HCT116 (cell line): ENCODE measurements around the gene ZNF469.

Experiments used
- EZH2 ChIP-seq: fragments of 200-600 bp; sonication (generic); IDR thresholded peaks from 2 replicates; pipeline ENCODE4 v1.6.1; 2017; ENCODE audit warnings: antibody characterized with exemption, mixed run types
- EZH2phosphoT487 ChIP-seq: fragments of 200-600 bp; IDR thresholded peaks from 2 replicates; pipeline ENCODE4 v1.6.1; 2018; ENCODE audit warnings: antibody characterized with exemption, borderline replicate concordance
- FOSL1 ChIP-seq: IDR thresholded peaks from 2 replicates; pipeline ENCODE4 v1.6.1; 2012; ENCODE audit warnings: low read depth
- JUND ChIP-seq: IDR thresholded peaks from 2 replicates; pipeline ENCODE4 v1.6.1; 2012
- POLR2A ChIP-seq: IDR thresholded peaks from 2 replicates; pipeline ENCODE4 v1.7.0; 2011; ENCODE audit warnings: borderline replicate concordance; ENCODE audit not compliant: insufficient read depth, insufficient read length; ENCODE audit errors: extremely low read depth
- POLR2AphosphoS5 ChIP-seq: IDR thresholded peaks from 2 replicates; pipeline ENCODE4 v1.6.1; 2011; ENCODE audit warnings: mild to moderate bottlenecking, low read depth, low read length, moderate library complexity
- RAD21 ChIP-seq: IDR thresholded peaks from 2 replicates; pipeline ENCODE4 v1.6.1; 2012; ENCODE audit warnings: low read depth, mild to moderate bottlenecking
- SP1 ChIP-seq: IDR thresholded peaks from 2 replicates; pipeline ENCODE4 v1.6.1; 2012; ENCODE audit warnings: low read depth
- TF ChIP-seq, protein P1 (sequence below), 3 experiments: fragments of 200-600 bp in 1 of 3; sonication (generic) in 1 of 3; IDR thresholded peaks in 2 of 3; conservative IDR thresholded peaks in 1 of 3; 2 replicates each; pipeline ENCODE4 v1.5.1; 2012 to 2017; ENCODE audit warnings: low read depth in 2 of 3, low read length in 2 of 3, antibody characterized with exemption in 1 of 3, borderline replicate concordance in 1 of 3, control low read depth in 1 of 3, mild to moderate bottlenecking in 1 of 3, mixed read lengths in 1 of 3, mixed run types in 1 of 3, moderate library complexity in 1 of 3; ENCODE audit not compliant: insufficient read depth in 1 of 3
- TF ChIP-seq, protein P2 (sequence below): IDR thresholded peaks from 2 replicates; pipeline ENCODE4 v1.6.1; 2011; ENCODE audit warnings: mild to moderate bottlenecking, low read length, moderate library complexity; ENCODE audit not compliant: insufficient replicate concordance; ENCODE audit errors: extremely low read depth
- TF ChIP-seq, protein P3 (sequence below): IDR thresholded peaks from 2 replicates; pipeline ENCODE4 v1.6.1; 2012
- TF ChIP-seq, protein P4 (sequence below): IDR thresholded peaks from 2 replicates; pipeline ENCODE4 v1.6.1; 2012; ENCODE audit warnings: low read depth

DNA sequence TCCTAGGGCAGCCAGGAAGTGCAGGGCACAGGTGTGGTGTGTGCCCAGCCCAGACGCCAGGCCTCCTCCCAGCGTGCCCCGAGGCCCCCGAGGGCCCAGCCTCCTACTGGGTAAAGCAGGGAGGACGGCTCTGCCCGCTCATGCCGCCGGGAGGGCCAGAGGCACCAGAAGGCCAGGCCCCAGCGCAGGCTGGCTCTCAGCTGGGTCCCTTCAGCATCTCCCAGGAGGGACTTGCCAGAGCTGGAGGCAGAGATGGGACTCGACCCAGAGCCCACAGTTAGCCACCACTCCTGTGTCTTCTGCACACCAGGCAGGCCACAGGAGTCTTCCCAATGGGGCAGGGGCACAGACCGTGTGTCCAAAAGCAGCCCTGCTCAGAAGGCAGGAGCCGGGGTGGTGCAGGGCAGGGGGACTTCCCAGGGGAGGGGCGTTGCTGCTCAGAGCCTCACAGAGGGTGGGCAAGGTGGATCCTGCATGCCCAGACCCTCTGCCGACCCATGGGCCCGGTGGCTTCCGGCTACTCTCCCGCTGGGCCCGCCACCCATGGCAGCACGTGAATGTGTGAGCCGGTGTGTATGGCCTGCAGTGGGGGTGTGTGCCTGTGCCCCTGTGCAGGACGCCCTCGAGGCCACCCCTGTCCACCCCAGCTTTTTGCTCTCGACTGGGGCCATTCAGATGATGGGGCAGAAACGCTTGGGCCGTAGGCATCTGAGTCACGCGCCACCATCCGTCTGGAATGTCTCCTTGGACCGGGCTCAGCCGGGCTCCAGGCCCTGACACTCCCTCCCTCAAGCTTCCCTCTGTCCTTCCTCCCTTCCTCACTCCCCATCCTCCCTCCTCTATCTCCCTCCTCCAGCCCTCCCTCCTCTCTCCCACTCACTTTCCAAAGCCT is 5.7 kb upstream of the ZNF469 start:
- TF ChIP-seq, protein P1, sequence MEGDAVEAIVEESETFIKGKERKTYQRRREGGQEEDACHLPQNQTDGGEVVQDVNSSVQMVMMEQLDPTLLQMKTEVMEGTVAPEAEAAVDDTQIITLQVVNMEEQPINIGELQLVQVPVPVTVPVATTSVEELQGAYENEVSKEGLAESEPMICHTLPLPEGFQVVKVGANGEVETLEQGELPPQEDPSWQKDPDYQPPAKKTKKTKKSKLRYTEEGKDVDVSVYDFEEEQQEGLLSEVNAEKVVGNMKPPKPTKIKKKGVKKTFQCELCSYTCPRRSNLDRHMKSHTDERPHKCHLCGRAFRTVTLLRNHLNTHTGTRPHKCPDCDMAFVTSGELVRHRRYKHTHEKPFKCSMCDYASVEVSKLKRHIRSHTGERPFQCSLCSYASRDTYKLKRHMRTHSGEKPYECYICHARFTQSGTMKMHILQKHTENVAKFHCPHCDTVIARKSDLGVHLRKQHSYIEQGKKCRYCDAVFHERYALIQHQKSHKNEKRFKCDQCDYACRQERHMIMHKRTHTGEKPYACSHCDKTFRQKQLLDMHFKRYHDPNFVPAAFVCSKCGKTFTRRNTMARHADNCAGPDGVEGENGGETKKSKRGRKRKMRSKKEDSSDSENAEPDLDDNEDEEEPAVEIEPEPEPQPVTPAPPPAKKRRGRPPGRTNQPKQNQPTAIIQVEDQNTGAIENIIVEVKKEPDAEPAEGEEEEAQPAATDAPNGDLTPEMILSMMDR (IDR thresholded peaks at IDR 0.05 in 2 of 3, conservative IDR thresholded peaks at IDR 0.05 in 1 of 3; ENCODE audit: borderline replicate concordance in 1 of 3, insufficient read depth in 1 of 3, low read depth in 2 of 3, low read length in 2 of 3) = no peak
- TF ChIP-seq POLR2AphosphoS5 = no peak
- TF ChIP-seq, protein P2, sequence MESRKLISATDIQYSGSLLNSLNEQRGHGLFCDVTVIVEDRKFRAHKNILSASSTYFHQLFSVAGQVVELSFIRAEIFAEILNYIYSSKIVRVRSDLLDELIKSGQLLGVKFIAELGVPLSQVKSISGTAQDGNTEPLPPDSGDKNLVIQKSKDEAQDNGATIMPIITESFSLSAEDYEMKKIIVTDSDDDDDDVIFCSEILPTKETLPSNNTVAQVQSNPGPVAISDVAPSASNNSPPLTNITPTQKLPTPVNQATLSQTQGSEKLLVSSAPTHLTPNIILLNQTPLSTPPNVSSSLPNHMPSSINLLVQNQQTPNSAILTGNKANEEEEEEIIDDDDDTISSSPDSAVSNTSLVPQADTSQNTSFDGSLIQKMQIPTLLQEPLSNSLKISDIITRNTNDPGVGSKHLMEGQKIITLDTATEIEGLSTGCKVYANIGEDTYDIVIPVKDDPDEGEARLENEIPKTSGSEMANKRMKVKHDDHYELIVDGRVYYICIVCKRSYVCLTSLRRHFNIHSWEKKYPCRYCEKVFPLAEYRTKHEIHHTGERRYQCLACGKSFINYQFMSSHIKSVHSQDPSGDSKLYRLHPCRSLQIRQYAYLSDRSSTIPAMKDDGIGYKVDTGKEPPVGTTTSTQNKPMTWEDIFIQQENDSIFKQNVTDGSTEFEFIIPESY = no peak
- TF ChIP-seq RAD21 = no peak
- TF ChIP-seq POLR2A = no peak
- no peak for TF ChIP-seq EZH2
- TF ChIP-seq EZH2phosphoT487 = no peak
- TF ChIP-seq, protein P3, sequence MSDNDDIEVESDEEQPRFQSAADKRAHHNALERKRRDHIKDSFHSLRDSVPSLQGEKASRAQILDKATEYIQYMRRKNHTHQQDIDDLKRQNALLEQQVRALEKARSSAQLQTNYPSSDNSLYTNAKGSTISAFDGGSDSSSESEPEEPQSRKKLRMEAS = no peak
- TF ChIP-seq JUND = no peak
- TF ChIP-seq, protein P4, sequence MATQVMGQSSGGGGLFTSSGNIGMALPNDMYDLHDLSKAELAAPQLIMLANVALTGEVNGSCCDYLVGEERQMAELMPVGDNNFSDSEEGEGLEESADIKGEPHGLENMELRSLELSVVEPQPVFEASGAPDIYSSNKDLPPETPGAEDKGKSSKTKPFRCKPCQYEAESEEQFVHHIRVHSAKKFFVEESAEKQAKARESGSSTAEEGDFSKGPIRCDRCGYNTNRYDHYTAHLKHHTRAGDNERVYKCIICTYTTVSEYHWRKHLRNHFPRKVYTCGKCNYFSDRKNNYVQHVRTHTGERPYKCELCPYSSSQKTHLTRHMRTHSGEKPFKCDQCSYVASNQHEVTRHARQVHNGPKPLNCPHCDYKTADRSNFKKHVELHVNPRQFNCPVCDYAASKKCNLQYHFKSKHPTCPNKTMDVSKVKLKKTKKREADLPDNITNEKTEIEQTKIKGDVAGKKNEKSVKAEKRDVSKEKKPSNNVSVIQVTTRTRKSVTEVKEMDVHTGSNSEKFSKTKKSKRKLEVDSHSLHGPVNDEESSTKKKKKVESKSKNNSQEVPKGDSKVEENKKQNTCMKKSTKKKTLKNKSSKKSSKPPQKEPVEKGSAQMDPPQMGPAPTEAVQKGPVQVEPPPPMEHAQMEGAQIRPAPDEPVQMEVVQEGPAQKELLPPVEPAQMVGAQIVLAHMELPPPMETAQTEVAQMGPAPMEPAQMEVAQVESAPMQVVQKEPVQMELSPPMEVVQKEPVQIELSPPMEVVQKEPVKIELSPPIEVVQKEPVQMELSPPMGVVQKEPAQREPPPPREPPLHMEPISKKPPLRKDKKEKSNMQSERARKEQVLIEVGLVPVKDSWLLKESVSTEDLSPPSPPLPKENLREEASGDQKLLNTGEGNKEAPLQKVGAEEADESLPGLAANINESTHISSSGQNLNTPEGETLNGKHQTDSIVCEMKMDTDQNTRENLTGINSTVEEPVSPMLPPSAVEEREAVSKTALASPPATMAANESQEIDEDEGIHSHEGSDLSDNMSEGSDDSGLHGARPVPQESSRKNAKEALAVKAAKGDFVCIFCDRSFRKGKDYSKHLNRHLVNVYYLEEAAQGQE = no peak
- no peak for TF ChIP-seq FOSL1
- no peak for TF ChIP-seq SP1
